ENCODE results near the gene SOX12. TPM values are rescaled to one million over a fixed set of nuclear protein-coding genes. Genes with fewer than 3 reads are reported as not detected.

The SOX12 gene
- total RNA-seq, 2 experiments from 2014 or later: 2.9 to 3.2 TPM

DNA sequence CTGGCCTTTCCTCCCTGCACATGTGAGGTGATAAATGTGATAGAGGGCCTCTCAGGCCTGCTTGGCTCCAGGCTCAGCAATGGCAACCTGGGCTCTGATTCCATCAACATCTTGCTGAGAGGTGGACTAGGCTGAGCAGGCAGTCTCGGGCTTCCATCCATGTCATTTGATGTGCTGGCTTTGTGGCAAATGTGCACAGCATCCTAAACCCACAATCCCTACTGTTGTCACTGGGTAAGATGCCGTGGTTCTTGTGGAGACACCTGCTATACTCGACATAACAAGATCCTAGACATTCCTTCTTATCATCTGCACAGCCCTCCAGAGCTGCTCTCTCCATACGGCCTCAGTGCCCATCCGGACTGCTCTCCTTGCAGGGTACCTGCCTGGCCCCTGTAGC, 30.8 kb upstream of the SOX12 start:
- peaks cover 19% of the 10 kb centered on the region for H3K36me3 Mint-ChIP-seq (ENCODE audit: low read depth)
- H3K4me1 Mint-ChIP-seq: peaks cover 32% of the 10 kb centered on the region
- DNase-seq: no peak
- ChIA-PET POLR2A (no interaction called here), CTCF (interaction anchor here (1.2 kb wide), 1 partner anchor 10 kb away, joined by 3 read pairs; no protein-coding TSS in a partner anchor)
- no peaks in the 10 kb centered on the region for H3K9me3 Mint-ChIP-seq
- no peak overlapping the region for H3K27ac Mint-ChIP-seq
- no peaks in the 10 kb centered on the region for H3K27me3 Mint-ChIP-seq
- no peak overlapping the region for H3K4me3 Mint-ChIP-seq

GRCh38 chr20:295804-296203, 29.5 kb upstream of the SOX12 start:
- no peak for DNase-seq
- H3K27ac Mint-ChIP-seq: peak overlapping the region; percentile 71
- H3K36me3 Mint-ChIP-seq (ENCODE audit: low read depth): peaks cover 30% of the 10 kb centered on the region
- CTCF ChIA-PET: interaction anchor here (1.7 kb wide), 1 partner anchor 29 kb away, joined by 5 read pairs; the partner anchor contains the start of gene SOX12
- H3K27me3 Mint-ChIP-seq: no peaks in the 10 kb centered on the region
- POLR2A ChIA-PET: interaction anchor here (8.1 kb wide), 1 partner anchor 28 kb away, joined by 95 read pairs; the partner anchor contains the start of gene SOX12
- peak overlapping the region; percentile 66 for H3K4me3 Mint-ChIP-seq
- H3K9me3 Mint-ChIP-seq: no peaks in the 10 kb centered on the region
- H3K4me1 Mint-ChIP-seq: peaks cover 39% of the 10 kb centered on the region

DNA sequence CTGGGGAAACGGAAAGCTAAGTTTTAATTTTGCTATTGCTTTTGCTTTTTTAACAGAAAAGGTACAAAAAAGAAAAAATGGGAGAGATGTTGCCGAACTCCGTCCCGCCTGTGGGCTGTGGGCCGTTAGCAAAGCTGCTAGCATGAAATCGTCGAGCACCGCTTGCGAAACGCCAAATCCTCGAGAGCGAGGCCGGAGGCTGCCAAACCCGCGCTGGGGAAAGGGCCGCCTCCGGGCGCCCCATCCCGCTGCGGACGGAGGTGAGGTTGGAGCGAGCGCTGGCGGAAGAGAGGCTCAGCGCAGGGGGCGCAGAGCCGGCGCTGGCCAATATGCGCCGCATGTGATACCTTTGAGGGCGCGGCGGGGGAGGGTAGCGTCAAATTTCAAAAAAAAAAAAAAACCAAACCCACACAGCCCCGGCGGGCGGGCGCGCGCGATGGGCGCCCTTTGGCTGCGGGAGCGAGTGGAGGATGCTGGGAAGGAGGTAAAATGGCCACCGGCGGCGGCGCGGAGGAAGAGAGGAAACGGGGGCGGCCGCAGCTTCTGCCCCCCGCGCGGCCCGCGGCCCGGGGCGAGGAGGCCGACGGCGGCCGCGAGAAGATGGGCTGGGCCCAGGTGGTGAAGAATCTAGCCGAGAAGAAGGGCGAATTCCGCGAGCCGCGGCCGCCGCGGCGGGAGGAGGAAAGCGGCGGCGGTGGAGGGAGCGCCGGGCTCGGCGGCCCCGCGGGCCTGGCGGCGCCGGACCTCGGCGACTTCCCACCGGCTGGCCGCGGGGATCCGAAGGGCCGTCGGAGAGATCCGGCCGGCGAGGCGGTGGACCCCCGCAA, 28.0 kb upstream of the SOX12 start, which contains the start of gene ZCCHC3:
TSS of gene ZCCHC3 (plus strand) at position 473 of the 827 bp plus-strand sequence. CDS start at position 490, 17 bp downstream.
- peak within 1 kb of the TSS; percentile 96 for H3K4me3 Mint-ChIP-seq
- ChIA-PET CTCF (interaction anchor here (1.0 to 2.4 kb wide), 6 partner anchors 8 to 33 kb away, joined by 3 to 14 read pairs (median 4); partner anchors contain the start of gene SOX12), POLR2A (interaction anchor here (0.7 to 8.1 kb wide), 12 partner anchors 8 to 355 kb away, joined by 3 to 95 read pairs (median 4); partner anchors contain the start of gene SOX12)
- H3K4me1 Mint-ChIP-seq: peaks cover 44% of the 10 kb centered on the region
- no peaks in the 10 kb centered on the region for H3K9me3 Mint-ChIP-seq
- no peaks in the 10 kb centered on the region for H3K27me3 Mint-ChIP-seq
- H3K27ac Mint-ChIP-seq: peak within 1 kb of the TSS; percentile 98
- peak; percentile 86 for DNase-seq
- peaks cover 35% of the 10 kb centered on the region for H3K36me3 Mint-ChIP-seq (ENCODE audit: low read depth)

GRCh38 chr20:297925-298775, 27.2 kb upstream of the SOX12 start:
- H3K9me3 Mint-ChIP-seq: no peaks in the 10 kb centered on the region
- ChIA-PET CTCF (interaction anchor here (0.8 to 2.4 kb wide), 6 partner anchors 9 to 32 kb away, joined by 3 to 14 read pairs (median 4); partner anchors contain the start of gene SOX12), POLR2A (interaction anchor here (0.6 to 8.1 kb wide), 13 partner anchors 8 to 1030 kb away, joined by 3 to 95 read pairs (median 4); partner anchors contain the start of gene SOX12)
- peaks cover 35% of the 10 kb centered on the region for H3K36me3 Mint-ChIP-seq (ENCODE audit: low read depth)
- peak; percentile 59 for DNase-seq
- H3K4me3 Mint-ChIP-seq: peak overlapping the region; percentile 96
- H3K4me1 Mint-ChIP-seq: peaks cover 43% of the 10 kb centered on the region
- H3K27ac Mint-ChIP-seq: peak overlapping the region; percentile 95
- H3K27me3 Mint-ChIP-seq: no peaks in the 10 kb centered on the region

DNA sequence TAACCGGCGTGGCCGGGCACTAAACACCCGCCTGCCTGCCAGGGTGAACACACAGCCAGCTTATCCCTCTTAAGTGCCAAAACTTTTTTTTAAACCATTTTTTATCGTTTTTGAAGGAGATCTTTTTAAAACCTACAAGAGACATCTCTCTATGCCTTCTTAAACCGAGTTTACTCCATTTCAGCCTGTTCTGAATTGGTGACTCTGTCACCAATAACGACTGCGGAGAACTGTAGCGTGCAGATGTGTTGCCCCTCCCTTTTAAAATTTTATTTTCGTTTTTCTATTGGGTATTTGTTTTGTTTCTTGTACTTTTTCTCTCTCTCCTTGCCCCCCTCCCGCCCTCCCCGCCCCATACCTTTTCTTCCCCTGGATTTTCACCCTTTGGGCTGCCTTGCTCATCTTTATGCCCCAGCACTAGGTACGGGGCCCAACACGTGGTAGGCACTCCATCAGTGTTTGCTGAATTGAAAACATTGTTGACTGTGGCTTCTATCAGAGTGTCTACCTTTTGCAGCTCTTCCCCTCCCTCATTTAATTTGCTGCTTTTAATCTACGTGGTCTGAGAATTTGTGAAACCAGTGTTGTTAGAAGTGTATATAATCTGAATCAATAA, 26.5 kb upstream of the SOX12 start:
- H3K27me3 Mint-ChIP-seq: no peaks in the 10 kb centered on the region
- H3K4me1 Mint-ChIP-seq: peaks cover 43% of the 10 kb centered on the region
- POLR2A ChIA-PET: interaction anchor here (0.9 to 8.1 kb wide), 12 partner anchors 9 to 1029 kb away, joined by 3 to 95 read pairs (median 4); partner anchors contain the start of gene SOX12
- peak overlapping the region; percentile 96 for H3K4me3 Mint-ChIP-seq
- H3K9me3 Mint-ChIP-seq: no peaks in the 10 kb centered on the region
- peak overlapping the region; percentile 95 for H3K27ac Mint-ChIP-seq
- no peak for DNase-seq
- CTCF ChIA-PET: interaction anchor here (0.8 to 4.0 kb wide), 6 partner anchors 22 to 40 kb away, joined by 3 to 17 read pairs (median 4); partner anchors contain the start of gene SOX12
- peaks cover 35% of the 10 kb centered on the region for H3K36me3 Mint-ChIP-seq (ENCODE audit: low read depth)

DNA sequence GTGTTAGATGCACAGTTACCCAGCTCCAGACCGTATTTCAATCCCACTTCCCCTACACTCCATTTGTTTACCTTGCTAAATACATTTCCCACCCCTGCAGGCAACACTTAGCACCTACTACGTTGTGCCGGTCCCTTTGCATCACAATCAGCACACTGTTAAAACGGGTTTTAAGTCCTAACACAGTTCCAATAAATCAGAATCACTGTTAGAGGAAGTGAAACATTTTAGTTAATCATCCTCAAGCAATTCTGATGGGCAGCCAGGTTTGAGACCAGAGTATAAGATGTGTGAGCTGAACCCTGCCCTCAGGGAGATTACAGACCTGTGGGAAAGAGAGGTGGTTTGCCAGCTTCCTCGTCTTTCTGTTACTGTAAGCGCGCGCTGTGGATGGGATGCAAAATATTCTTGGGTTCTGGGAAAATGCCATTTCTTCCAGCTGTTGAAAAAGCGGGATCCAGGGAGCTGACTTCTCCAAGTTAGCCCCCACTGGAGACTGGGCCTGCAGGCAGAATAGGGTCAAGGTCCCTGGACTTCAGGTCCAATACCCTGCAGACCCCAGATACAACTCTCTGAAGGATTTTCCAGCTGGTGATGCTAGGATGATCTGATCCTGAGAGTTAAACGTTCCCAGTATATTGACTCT, 24.9 kb upstream of the SOX12 start:
- no peak for DNase-seq
- peaks cover 38% of the 10 kb centered on the region for H3K4me1 Mint-ChIP-seq
- H3K4me3 Mint-ChIP-seq: peak overlapping the region; percentile 33
- H3K27me3 Mint-ChIP-seq: no peaks in the 10 kb centered on the region
- H3K9me3 Mint-ChIP-seq: no peaks in the 10 kb centered on the region
- CTCF ChIA-PET: interaction anchor here (1.0 to 4.0 kb wide), 3 partner anchors 9 to 41 kb away, joined by 3 to 17 read pairs (median 4); no protein-coding TSS in a partner anchor
- peaks cover 35% of the 10 kb centered on the region for H3K36me3 Mint-ChIP-seq (ENCODE audit: low read depth)
- no peak overlapping the region for H3K27ac Mint-ChIP-seq
- POLR2A ChIA-PET: interaction anchor here (1.7 to 8.1 kb wide), 4 partner anchors 10 to 29 kb away, joined by 3 to 95 read pairs (median 8); partner anchors contain the start of gene SOX12

DNA sequence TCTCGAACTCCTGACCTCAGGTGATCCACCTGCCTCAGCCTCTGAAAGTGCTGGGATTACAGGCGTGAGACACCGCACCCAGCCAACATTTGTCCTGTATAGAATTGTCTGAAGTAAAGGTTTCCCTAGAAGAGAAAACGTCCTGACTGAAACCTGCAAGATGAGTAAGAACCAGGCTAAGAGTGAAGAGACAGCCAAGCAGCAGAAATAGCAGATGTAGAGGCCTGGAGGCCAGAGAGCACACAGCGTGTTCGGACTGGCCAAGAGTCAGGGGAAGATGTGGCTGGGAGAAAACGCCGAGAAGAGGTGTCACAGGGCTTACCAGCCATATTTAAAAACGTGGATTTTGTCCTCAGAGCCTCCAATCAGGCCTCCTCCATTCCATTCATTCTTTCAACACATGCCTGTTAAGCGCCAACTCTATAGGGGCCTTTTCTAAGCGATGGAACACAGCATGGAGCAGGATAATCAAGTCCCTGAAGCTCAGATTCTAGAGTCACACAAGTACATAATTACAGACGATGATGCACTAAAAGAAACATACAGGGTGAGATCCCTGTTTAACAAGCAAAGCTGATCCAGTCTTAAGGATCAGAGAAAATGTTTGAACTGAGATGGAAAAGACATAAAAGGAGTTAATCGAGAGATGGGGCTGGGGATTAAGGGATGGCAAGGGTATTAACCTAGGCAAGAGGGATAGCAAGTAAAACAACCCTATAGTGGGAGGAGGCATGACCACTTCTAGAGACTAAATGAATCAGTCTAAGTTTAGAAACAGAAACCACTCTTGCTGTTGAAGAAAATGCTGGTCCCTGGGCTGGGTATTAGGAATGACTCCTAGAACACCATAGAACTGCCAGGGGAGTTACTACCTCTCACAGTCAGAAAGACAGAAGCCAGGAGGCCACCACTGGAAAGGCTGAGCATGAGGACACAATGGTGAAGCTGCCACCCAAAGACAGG, 23.2 kb upstream of the SOX12 start:
- Mint-ChIP-seq H3K27ac (no peak overlapping the region), H3K9me3 (no peaks in the 10 kb centered on the region), H3K27me3 (no peaks in the 10 kb centered on the region), H3K4me1 (peaks cover 26% of the 10 kb centered on the region), H3K36me3 (ENCODE audit: low read depth) (peaks cover 35% of the 10 kb centered on the region), H3K4me3 (no peak overlapping the region)
- ChIA-PET POLR2A (interaction anchor here (1.0 to 8.1 kb wide), 2 partner anchors 10 to 22 kb away, joined by 3 to 95 read pairs; partner anchors contain the start of gene SOX12), CTCF (interaction anchor here (1.0 to 4.0 kb wide), 2 partner anchors 8 to 27 kb away, joined by 3 to 17 read pairs; no protein-coding TSS in a partner anchor)
- DNase-seq: no peak

- CTCF ChIA-PET: no interaction called here
- POLR2A ChIA-PET: no interaction called here
Measured at GRCh38 chr20:305745-306144, 19.6 kb upstream of the SOX12 start.

DNA sequence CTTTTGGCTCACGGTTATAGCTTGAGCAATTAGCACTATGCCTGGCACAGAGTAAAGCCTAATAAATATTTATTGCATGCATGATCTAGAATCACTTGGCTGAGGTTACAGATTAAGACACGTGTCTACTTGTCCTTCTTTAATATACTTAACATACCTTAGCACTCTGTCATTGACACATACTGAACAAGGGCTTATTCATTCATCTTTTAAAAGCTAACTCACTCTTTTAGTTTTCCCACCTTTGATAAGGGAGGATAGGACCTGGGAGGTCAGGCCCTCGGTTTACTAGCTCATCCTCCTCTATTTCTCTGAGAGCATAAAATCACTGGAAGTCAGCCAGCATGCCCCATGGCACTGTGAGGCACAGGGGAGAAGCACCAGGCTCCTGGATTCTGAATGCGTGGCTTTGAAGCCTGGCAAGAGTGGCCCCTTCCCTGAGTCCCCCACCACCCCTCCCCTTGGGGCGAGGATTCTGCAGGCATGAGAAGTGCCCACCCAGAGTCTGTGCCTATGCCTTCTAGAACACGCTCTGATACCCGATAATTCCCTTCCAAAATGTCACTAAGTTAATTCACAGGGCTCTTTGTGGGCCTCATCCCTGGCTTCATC, 16.8 kb upstream of the SOX12 start:
- ChIA-PET POLR2A (interaction anchor here (1.1 to 3.2 kb wide), 2 partner anchors 10 to 12 kb away, joined by 3 to 15 read pairs; partner anchors contain the start of gene ZCCHC3), CTCF (no interaction called here)
- no peak for DNase-seq
- H3K4me3 Mint-ChIP-seq: no peak overlapping the region
- peaks cover 2% of the 10 kb centered on the region for H3K27me3 Mint-ChIP-seq
- no peaks in the 10 kb centered on the region for H3K36me3 Mint-ChIP-seq (ENCODE audit: low read depth)
- peaks cover 13% of the 10 kb centered on the region for H3K4me1 Mint-ChIP-seq
- no peak overlapping the region for H3K27ac Mint-ChIP-seq
- H3K9me3 Mint-ChIP-seq: no peaks in the 10 kb centered on the region

More at GRCh38 chr20:305745-306144, 19.6 kb upstream of the SOX12 start:
- Mint-ChIP-seq H3K27me3 (no peaks in the 10 kb centered on the region), H3K9me3 (no peaks in the 10 kb centered on the region), H3K4me3 (no peak overlapping the region), H3K4me1 (peaks cover 16% of the 10 kb centered on the region), H3K36me3 (ENCODE audit: low read depth) (peaks cover 5% of the 10 kb centered on the region), H3K27ac (no peak overlapping the region)
- no peak for DNase-seq

GRCh38 chr20:309306-309840, 16.0 kb upstream of the SOX12 start:
- POLR2A ChIA-PET: interaction anchor here (1.4 to 3.2 kb wide), 3 partner anchors 11 to 15 kb away, joined by 5 to 15 read pairs (median 7); no protein-coding TSS in a partner anchor
- no peaks in the 10 kb centered on the region for H3K36me3 Mint-ChIP-seq (ENCODE audit: low read depth)
- H3K4me1 Mint-ChIP-seq: peaks cover 13% of the 10 kb centered on the region
- peaks cover 2% of the 10 kb centered on the region for H3K27me3 Mint-ChIP-seq
- no peak for DNase-seq
- no peak overlapping the region for H3K27ac Mint-ChIP-seq
- CTCF ChIA-PET: interaction anchor here (1.3 kb wide), 1 partner anchor 8 kb away, joined by 3 read pairs; no protein-coding TSS in a partner anchor
- no peak overlapping the region for H3K4me3 Mint-ChIP-seq
- no peaks in the 10 kb centered on the region for H3K9me3 Mint-ChIP-seq
